ENCODE results near the gene ZNF593. TPM values are rescaled to one million over a fixed set of nuclear protein-coding genes. Genes with fewer than 3 reads are reported as not detected.

The ZNF593 gene
- total RNA-seq, 1 experiment from 2014 or later = 62.3 TPM

GRCh38 chr1:26122988-26123973 lies 46.4 kb upstream of the ZNF593 start:
- CTCF ChIA-PET = interaction anchor here (0.6 to 0.9 kb wide), 3 partner anchors 18 to 295 kb away, joined by 3 to 5 read pairs (median 4); no protein-coding TSS in a partner anchor
- intact Hi-C loops (cut with micrococcal nuclease; ENCODE audit: unreplicated experiment) = no loop called here

DNA sequence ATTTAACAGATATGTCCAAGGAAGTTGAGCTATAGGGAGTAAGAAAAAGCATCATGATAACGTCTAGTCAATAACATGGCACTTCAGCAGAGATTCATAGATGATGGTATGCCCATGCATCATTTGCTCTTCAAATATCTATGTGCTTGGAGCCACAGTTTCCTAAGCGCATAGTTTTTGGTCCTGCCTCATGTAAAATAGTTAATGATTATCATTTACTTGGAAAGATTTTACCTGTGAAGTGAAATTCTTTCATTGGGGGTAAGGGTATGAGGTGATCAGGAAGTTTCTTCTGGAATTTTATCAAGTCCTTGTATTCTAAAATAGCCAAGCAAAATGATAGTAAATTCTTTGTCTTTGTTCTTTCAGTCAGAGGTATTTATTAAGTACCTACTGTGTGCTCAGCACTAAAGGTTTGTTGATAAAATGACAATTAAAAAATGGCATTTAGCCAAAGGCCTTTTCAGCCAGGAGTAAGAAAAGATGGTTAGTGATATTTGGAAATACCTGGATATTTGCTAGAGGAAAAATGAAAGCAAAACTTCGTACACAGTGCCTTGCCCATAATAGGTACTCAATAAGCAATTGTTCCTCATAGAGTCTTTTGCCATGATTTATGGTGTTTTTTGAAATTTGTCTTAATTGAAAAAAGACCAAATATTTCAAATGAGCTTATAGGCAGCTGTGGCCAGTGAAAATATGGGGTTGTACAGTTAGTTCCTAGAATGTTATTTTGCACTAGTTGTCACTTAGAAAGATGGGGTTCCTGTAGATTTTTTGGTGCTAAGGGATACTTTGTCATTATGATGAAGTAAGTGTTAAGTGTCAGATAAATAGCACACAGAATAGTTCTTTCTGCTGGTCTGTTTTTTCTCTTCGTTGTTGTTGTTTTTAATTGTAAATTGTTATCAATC lies 45.0 kb upstream of the ZNF593 start:
- CTCF ChIA-PET = interaction anchor here (0.6 to 0.8 kb wide), 2 partner anchors 20 to 294 kb away, joined by 3 to 5 read pairs; no protein-coding TSS in a partner anchor
- Histone ChIP-seq H3K36me3 (ENCODE audit: insufficient read depth, low read length, poor library complexity, severe bottlenecking) (peaks cover 23% of the 10 kb centered on the region), H3K4me3 (ENCODE audit: low read depth, low read length, poor library complexity, severe bottlenecking) (no peak overlapping the region), H3K9me3 (ENCODE audit: low read depth, low read length, poor library complexity, severe bottlenecking) (no peaks in the 10 kb centered on the region), H3K27me3 (replicated peaks; ENCODE audit: insufficient read depth, low read depth, low read length, poor library complexity) (no peaks in the 10 kb centered on the region), H3K27ac (ENCODE audit: low read depth, low read length, poor library complexity, severe bottlenecking) (no peak overlapping the region), H3K4me1 (ENCODE audit: insufficient read depth, low read length, poor library complexity, severe bottlenecking) (peaks cover 8% of the 10 kb centered on the region)
- BruUV-seq (replicated peaks) = TSS peak; percentile 8
- POLR2A ChIA-PET (ENCODE audit: low non-redundant PET) = no interaction called here
- TF ChIP-seq, protein P1, sequence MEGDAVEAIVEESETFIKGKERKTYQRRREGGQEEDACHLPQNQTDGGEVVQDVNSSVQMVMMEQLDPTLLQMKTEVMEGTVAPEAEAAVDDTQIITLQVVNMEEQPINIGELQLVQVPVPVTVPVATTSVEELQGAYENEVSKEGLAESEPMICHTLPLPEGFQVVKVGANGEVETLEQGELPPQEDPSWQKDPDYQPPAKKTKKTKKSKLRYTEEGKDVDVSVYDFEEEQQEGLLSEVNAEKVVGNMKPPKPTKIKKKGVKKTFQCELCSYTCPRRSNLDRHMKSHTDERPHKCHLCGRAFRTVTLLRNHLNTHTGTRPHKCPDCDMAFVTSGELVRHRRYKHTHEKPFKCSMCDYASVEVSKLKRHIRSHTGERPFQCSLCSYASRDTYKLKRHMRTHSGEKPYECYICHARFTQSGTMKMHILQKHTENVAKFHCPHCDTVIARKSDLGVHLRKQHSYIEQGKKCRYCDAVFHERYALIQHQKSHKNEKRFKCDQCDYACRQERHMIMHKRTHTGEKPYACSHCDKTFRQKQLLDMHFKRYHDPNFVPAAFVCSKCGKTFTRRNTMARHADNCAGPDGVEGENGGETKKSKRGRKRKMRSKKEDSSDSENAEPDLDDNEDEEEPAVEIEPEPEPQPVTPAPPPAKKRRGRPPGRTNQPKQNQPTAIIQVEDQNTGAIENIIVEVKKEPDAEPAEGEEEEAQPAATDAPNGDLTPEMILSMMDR (conservative IDR thresholded peaks at IDR 0.05; ENCODE audit: low read depth, low read length) = no peak
- intact Hi-C loops (cut with micrococcal nuclease; ENCODE audit: unreplicated experiment) = no loop called here
- no peak for DNase-seq (ENCODE audit: low spot score)

More at GRCh38 chr1:26122988-26123973, 46.4 kb upstream of the ZNF593 start:
- no peak for DNase-seq (ENCODE audit: low spot score)
- Histone ChIP-seq H3K9me3 (ENCODE audit: low read depth, low read length, poor library complexity, severe bottlenecking) (no peaks in the 10 kb centered on the region), H3K27ac (ENCODE audit: low read depth, low read length, poor library complexity, severe bottlenecking) (no peak overlapping the region), H3K27me3 (replicated peaks; ENCODE audit: insufficient read depth, low read depth, low read length, poor library complexity) (no peaks in the 10 kb centered on the region), H3K4me1 (ENCODE audit: insufficient read depth, low read length, poor library complexity, severe bottlenecking) (peaks cover 8% of the 10 kb centered on the region), H3K4me3 (ENCODE audit: low read depth, low read length, poor library complexity, severe bottlenecking) (no peak overlapping the region), H3K36me3 (ENCODE audit: insufficient read depth, low read length, poor library complexity, severe bottlenecking) (peaks cover 27% of the 10 kb centered on the region)
- no TSS peak for BruUV-seq (replicated peaks)
- TF ChIP-seq, protein P1 (conservative IDR thresholded peaks at IDR 0.05; ENCODE audit: low read depth, low read length) = no peak
- TF ChIP-seq EZH2 (IDR thresholded peaks at IDR 0.05; ENCODE audit: borderline replicate concordance, low read depth, low read length, poor library complexity, severe bottlenecking) = no peak
- POLR2A ChIA-PET (ENCODE audit: low non-redundant PET) = no interaction called here

DNA sequence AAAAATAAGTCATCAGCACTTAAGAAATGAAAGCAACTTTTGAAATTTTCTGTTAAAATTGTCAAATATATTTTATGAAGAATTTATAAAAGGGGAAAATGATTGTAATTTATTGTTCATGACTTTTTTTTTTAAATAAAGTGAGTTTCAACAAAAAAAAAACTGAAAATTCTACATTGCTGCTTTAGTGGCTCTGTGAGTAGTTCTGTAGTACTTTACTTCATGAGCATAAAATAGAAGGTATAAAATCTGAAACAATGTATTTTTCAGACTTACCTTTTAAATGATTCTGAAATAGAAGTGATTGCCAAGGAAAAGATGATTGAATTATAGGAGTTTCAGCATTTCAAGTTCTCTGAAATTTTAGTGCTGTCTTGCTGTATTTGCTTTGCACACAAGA lies 44.3 kb upstream of the ZNF593 start:
- Histone ChIP-seq H3K9me3 (ENCODE audit: low read depth, low read length, poor library complexity, severe bottlenecking) (no peaks in the 10 kb centered on the region), H3K27me3 (replicated peaks; ENCODE audit: insufficient read depth, low read depth, low read length, poor library complexity) (no peaks in the 10 kb centered on the region), H3K4me3 (ENCODE audit: low read depth, low read length, poor library complexity, severe bottlenecking) (no peak overlapping the region), H3K36me3 (ENCODE audit: insufficient read depth, low read length, poor library complexity, severe bottlenecking) (peaks cover 23% of the 10 kb centered on the region), H3K27ac (ENCODE audit: low read depth, low read length, poor library complexity, severe bottlenecking) (no peak overlapping the region), H3K4me1 (ENCODE audit: insufficient read depth, low read length, poor library complexity, severe bottlenecking) (peaks cover 8% of the 10 kb centered on the region)
- intact Hi-C loops (cut with micrococcal nuclease; ENCODE audit: unreplicated experiment) = no loop called here
- no peak for TF ChIP-seq EZH2 (IDR thresholded peaks at IDR 0.05; ENCODE audit: borderline replicate concordance, low read depth, low read length, poor library complexity, severe bottlenecking)
- TF ChIP-seq, protein P1 (conservative IDR thresholded peaks at IDR 0.05; ENCODE audit: low read depth, low read length) = no peak
- CTCF ChIA-PET = interaction anchor here (1.1 kb wide), 1 partner anchor 20 kb away, joined by 4 read pairs; no protein-coding TSS in a partner anchor
- no peak for DNase-seq (ENCODE audit: low spot score)
- no TSS peak for BruUV-seq (replicated peaks)
- POLR2A ChIA-PET (ENCODE audit: low non-redundant PET) = no interaction called here

Measured in A673 (cell line).